ENCODE data around the gene NBAS. TPM values are rescaled to one million over a fixed set of nuclear protein-coding genes. Genes with fewer than 3 reads are reported as not detected.

Gene NBAS
- total and polyA plus RNA-seq, 9 donors: 25.8 to 48.9 (median 43.4) TPM

DNA sequence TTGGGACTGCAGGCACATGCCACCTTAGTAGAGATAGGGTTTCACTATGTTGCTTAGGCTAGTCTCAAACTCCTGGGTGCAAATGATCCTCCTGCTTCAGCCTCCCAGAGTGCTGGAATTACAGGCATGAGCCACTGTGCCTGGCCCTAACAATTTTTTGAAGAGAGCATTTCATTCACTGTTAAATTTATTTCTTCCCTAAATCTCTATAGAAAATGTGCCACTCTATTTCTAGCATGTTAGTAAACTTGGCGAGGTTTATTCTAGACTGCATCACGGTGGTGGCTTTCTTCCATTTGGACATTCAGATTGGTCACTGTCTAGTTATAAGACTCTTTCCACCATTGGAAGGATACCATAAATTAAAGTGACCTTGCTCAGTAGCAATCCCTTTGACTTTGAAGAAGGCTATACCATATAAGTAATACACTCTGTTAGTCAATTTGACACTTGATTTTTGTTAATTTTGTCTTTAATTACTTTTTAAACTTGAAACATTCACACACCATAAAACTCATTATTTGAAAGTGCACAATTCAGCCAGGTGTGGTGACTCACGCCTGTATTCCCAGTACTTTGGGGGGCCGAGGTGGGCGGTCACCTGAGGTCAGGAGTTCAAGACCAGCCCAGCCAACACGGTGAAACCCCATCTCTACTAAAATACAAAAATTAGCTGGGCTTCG is 46.7 kb upstream of the NBAS start:
- 93 to 94% (median 94%) methylated on average over 7 of the region's 7 CpGs for WGBS, 3 donors
- H3K4me3 ChIP-seq: no peak overlapping the region
- intact Hi-C loops (cut with DNase I): no loop called here
- H3K36me3 ChIP-seq: no peaks in the 10 kb centered on the region
- DNase-seq: no peak
- H3K9me3 ChIP-seq: no peaks in the 10 kb centered on the region
- TF ChIP-seq EP300 (IDR thresholded peaks at IDR 0.05) (no peak), POLR2A (IDR thresholded peaks at IDR 0.05) (no peak)
- TF ChIP-seq, protein P1, sequence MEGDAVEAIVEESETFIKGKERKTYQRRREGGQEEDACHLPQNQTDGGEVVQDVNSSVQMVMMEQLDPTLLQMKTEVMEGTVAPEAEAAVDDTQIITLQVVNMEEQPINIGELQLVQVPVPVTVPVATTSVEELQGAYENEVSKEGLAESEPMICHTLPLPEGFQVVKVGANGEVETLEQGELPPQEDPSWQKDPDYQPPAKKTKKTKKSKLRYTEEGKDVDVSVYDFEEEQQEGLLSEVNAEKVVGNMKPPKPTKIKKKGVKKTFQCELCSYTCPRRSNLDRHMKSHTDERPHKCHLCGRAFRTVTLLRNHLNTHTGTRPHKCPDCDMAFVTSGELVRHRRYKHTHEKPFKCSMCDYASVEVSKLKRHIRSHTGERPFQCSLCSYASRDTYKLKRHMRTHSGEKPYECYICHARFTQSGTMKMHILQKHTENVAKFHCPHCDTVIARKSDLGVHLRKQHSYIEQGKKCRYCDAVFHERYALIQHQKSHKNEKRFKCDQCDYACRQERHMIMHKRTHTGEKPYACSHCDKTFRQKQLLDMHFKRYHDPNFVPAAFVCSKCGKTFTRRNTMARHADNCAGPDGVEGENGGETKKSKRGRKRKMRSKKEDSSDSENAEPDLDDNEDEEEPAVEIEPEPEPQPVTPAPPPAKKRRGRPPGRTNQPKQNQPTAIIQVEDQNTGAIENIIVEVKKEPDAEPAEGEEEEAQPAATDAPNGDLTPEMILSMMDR (IDR thresholded peaks at IDR 0.05): no peak
- no peak overlapping the region for H3K27ac ChIP-seq
- H3K4me1 ChIP-seq (ENCODE audit: insufficient read depth): no peaks in the 10 kb centered on the region
- no peaks in the 10 kb centered on the region for H3K27me3 ChIP-seq

DNA sequence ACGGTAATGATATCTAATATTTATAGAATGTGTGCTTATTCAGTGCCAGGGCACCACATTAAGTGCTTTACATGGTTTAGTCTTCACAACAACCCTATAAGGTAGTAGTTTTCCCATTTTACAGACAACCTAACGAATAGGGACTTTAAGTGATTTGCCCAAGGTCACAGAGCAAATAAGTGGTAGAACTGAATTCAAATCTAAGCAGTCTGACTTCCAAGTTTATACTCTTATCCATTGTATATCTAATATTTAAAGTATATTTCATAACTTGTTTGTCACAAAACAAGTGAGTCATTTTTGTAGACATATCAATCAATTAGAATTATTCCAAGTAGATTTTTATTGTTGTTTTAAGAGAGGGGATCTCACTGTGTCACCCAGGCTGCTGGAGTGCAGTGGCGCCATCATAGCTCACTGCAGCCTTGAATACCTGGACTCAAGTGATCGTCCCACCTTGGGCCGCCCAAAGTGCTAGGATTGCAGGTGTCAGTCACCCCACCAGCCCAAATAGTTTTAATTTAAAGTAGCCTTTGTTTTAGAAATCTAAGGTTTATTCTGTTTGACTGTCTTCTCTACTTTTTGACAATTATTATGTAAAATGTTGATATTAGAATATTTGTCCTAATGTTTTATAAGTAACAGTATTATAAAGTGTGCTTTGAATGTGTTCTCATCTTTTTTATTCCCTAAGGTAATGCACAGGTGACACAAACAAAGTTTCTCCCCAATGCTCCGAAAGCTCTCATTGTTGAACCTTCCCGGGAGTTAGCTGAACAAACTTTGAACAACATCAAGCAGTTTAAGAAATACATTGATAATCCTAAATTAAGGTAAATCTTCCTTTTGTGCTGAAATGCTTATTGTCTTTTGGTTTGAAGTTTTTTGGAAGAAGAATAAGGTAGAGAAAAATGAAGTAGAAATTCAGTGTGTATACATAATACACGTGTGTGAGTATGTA is 45.6 kb upstream of the NBAS start:
- no peaks in the 10 kb centered on the region for H3K4me1 ChIP-seq (ENCODE audit: insufficient read depth)
- no peak overlapping the region for H3K27ac ChIP-seq
- 74 to 83% (median 78%) methylated on average over 8 of the region's 8 CpGs for WGBS, 3 donors
- no peak overlapping the region for H3K4me3 ChIP-seq
- H3K36me3 ChIP-seq: no peaks in the 10 kb centered on the region
- TF ChIP-seq, protein P1 (IDR thresholded peaks at IDR 0.05): no peak
- TF ChIP-seq EP300 (IDR thresholded peaks at IDR 0.05): no peak
- TF ChIP-seq POLR2A (IDR thresholded peaks at IDR 0.05): no peak
- no peaks in the 10 kb centered on the region for H3K27me3 ChIP-seq
- no peak for DNase-seq
- intact Hi-C loops (cut with DNase I): no loop called here
- no peaks in the 10 kb centered on the region for H3K9me3 ChIP-seq

- Histone ChIP-seq H3K9me3 (no peaks in the 10 kb centered on the region), H3K36me3 (no peaks in the 10 kb centered on the region), H3K4me1 (ENCODE audit: insufficient read depth) (no peaks in the 10 kb centered on the region), H3K27ac (no peak overlapping the region), H3K27me3 (no peaks in the 10 kb centered on the region), H3K4me3 (no peak overlapping the region)
- intact Hi-C loops (cut with DNase I): no loop called here
- 32 to 74% (median 73%) methylated on average over 1 of the region's 1 CpG for WGBS, 3 donors
- TF ChIP-seq EP300 (IDR thresholded peaks at IDR 0.05) (no peak), POLR2A (IDR thresholded peaks at IDR 0.05) (no peak)
- TF ChIP-seq, protein P1 (IDR thresholded peaks at IDR 0.05): no peak
- no peak for DNase-seq
Measured at GRCh38 chr2:15605721-15606120, 44.6 kb upstream of the NBAS start.

GRCh38 chr2:15603948-15604347 is 42.8 kb upstream of the NBAS start:
- H3K9me3 ChIP-seq: no peaks in the 10 kb centered on the region
- DNase-seq: no peak
- intact Hi-C loops (cut with DNase I): no loop called here
- TF ChIP-seq, protein P1 (IDR thresholded peaks at IDR 0.05): no peak
- TF ChIP-seq POLR2A (IDR thresholded peaks at IDR 0.05) (no peak), EP300 (IDR thresholded peaks at IDR 0.05) (no peak)
- H3K27ac ChIP-seq: no peak overlapping the region
- H3K4me3 ChIP-seq: no peak overlapping the region
- H3K4me1 ChIP-seq (ENCODE audit: insufficient read depth): no peaks in the 10 kb centered on the region
- no peaks in the 10 kb centered on the region for H3K36me3 ChIP-seq
- no peaks in the 10 kb centered on the region for H3K27me3 ChIP-seq
- WGBS, 3 donors: 92 to 97% (median 95%) methylated on average over 2 of the region's 2 CpGs

Data from ovary (tissue), 9 donors.